GM12892 (cell line): ENCODE measurements around the gene ECI1.

ENCODE experiments used
- POLR2A ChIP-seq: IDR thresholded peaks from 2 replicates; pipeline ENCODE4 v1.6.1; 2011; ENCODE audit warnings: low read depth, low read length, control low read depth
- POLR2AphosphoS5 ChIP-seq: IDR thresholded peaks from 2 replicates; pipeline ENCODE4 v1.6.1; 2011; ENCODE audit warnings: low read depth, low read length, control low read depth
- TAF1 ChIP-seq: IDR thresholded peaks from 2 replicates; pipeline ENCODE4 v1.6.1; 2011; ENCODE audit warnings: low read depth, mild to moderate bottlenecking, control low read depth, low read length, borderline replicate concordance

- TF ChIP-seq POLR2A (no peak), POLR2AphosphoS5 (no peak), TAF1 (no peak)
Measured at GRCh38 chr16:2214719-2214968, 36.7 kb downstream of the ECI1 start, which contains the start of gene PGP.
